Activated B cell treated with CpG ODN at 0.5 μM for 24 hours (primary cell): Measurements from ENCODE around the gene KYNU. TPM values are rescaled to one million over a fixed set of nuclear protein-coding genes. Genes with fewer than 3 reads are reported as not detected.

Experiments used
- ATAC-seq: fragments of 200-7000 bp; cut with Tn5 transposase; one replicate; pipeline ENCODE4 v1.10.0; 2021; ENCODE audit warnings: low read depth, mild to moderate bottlenecking, moderate library complexity
- CTCF ChIA-PET: fragments of 350-600 bp; sonication (Branson Sonifier 250); formaldehyde crosslinking; loops from one replicate; lab custom pipeline; 2021; ENCODE audit warnings: antibody characterized with exemption; lab: Charles Lee
- POLR2A ChIA-PET: fragments of 350-600 bp; sonication (Branson Sonifier 250); formaldehyde crosslinking; loops from one replicate; lab custom pipeline; 2021; ENCODE audit warnings: antibody characterized with exemption; lab: Charles Lee
- DNase-seq: peaks from one replicate; pipeline ENCODE4 v3.0.0; 2022
- H3K27ac Mint-ChIP-seq: one replicate; pipeline ENCODE4 v1.8.0; 2020; ENCODE audit warnings: mixed read lengths
- H3K27me3 Mint-ChIP-seq: one replicate; pipeline ENCODE4 v1.8.0; 2021; ENCODE audit warnings: mixed read lengths
- H3K36me3 Mint-ChIP-seq: one replicate; pipeline ENCODE4 v1.8.0; 2021; ENCODE audit warnings: low read depth, mixed read lengths
- H3K4me1 Mint-ChIP-seq: one replicate; pipeline ENCODE4 v1.8.0; 2021; ENCODE audit warnings: mixed read lengths
- H3K4me3 Mint-ChIP-seq: one replicate; pipeline ENCODE4 v1.8.0; 2020; ENCODE audit warnings: mild to moderate bottlenecking, mixed read lengths
- H3K9me3 Mint-ChIP-seq: one replicate; pipeline ENCODE4 v1.8.0; 2020; ENCODE audit warnings: mixed read lengths
- CTCF ChIP-seq: fragments of 200-600 bp; IDR thresholded peaks from one replicate; pipeline ENCODE4 v1.8.0; 2022; ENCODE audit warnings: antibody characterized with exemption, mild to moderate bottlenecking
- intact Hi-C: fragments of 100-400 bp; cut with micrococcal nuclease; formaldehyde crosslinking; loops from one replicate; pipeline ENCODE4 v1.15.1; 2024
- total RNA-seq: library from RNA; stranded (reverse); gene quantifications from 2 replicates; pipeline ENCODE4 v1.2.3, GENCODE V29; 2022

KYNU gene
- total RNA-seq, 1 donor from 2014 or later, result 43.8 TPM

GRCh38 chr2:142907653-142908052 lies 30.2 kb downstream of the KYNU start:
- ChIA-PET CTCF (no interaction called here), POLR2A (no interaction called here)
- intact Hi-C loops, result no loop called here
- Mint-ChIP-seq H3K4me1 (peaks cover 60% of the 10 kb centered on the region), H3K27me3 (no peaks in the 10 kb centered on the region), H3K4me3 (no peak overlapping the region), H3K27ac (no peak overlapping the region), H3K36me3 (peaks cover 58% of the 10 kb centered on the region), H3K9me3 (peaks cover 9% of the 10 kb centered on the region)
- ATAC-seq (no peak), DNase-seq (no peak)
- TF ChIP-seq CTCF, result no peak

GRCh38 chr2:142914507-142915313 lies 37.2 kb downstream of the KYNU start:
- ChIA-PET CTCF (interaction anchor here (1.1 to 1.2 kb wide), 2 partner anchors 37 to 40 kb away, joined by 3 read pairs; partner anchors contain the start of gene KYNU), POLR2A (interaction anchor here (1.0 to 2.3 kb wide), 4 partner anchors 9 to 48 kb away, joined by 3 to 21 read pairs (median 4); partner anchors contain the start of gene KYNU)
- DNase-seq (no peak), ATAC-seq (peak; percentile 93)
- Mint-ChIP-seq H3K4me3 (peak overlapping the region; percentile 69), H3K36me3 (peaks cover 48% of the 10 kb centered on the region), H3K9me3 (peaks cover 15% of the 10 kb centered on the region), H3K4me1 (peaks cover 51% of the 10 kb centered on the region), H3K27me3 (no peaks in the 10 kb centered on the region), H3K27ac (peak overlapping the region; percentile 86)
- intact Hi-C loops, result loop anchor here (2.0 kb wide), 3 partner anchors 16 to 48 kb away; no protein-coding TSS in a partner anchor
- TF ChIP-seq CTCF, result no peak

- Mint-ChIP-seq H3K4me3 (peak overlapping the region; percentile 69), H3K9me3 (peaks cover 15% of the 10 kb centered on the region), H3K27ac (peak overlapping the region; percentile 86), H3K4me1 (peaks cover 46% of the 10 kb centered on the region), H3K36me3 (peaks cover 47% of the 10 kb centered on the region), H3K27me3 (no peaks in the 10 kb centered on the region)
- TF ChIP-seq CTCF, result no peak
- intact Hi-C loops, result loop anchor here (2.0 kb wide), 3 partner anchors 15 to 49 kb away; no protein-coding TSS in a partner anchor
- POLR2A ChIA-PET, result interaction anchor here (1.2 to 2.3 kb wide), 2 partner anchors 36 to 49 kb away, joined by 4 to 21 read pairs; no protein-coding TSS in a partner anchor
- ATAC-seq (no peak), DNase-seq (no peak)
- CTCF ChIA-PET, result interaction anchor here (0.9 to 1.1 kb wide), 2 partner anchors 38 to 119 kb away, joined by 3 read pairs; partner anchors contain the start of gene KYNU
Observed at GRCh38 chr2:142915502-142915901, 38.0 kb downstream of the KYNU start.

GRCh38 chr2:142918624-142919023 lies 41.2 kb downstream of the KYNU start:
- intact Hi-C loops, result no loop called here
- Mint-ChIP-seq H3K27ac (no peak overlapping the region), H3K9me3 (peaks cover 2% of the 10 kb centered on the region), H3K4me3 (no peak overlapping the region), H3K4me1 (peaks cover 27% of the 10 kb centered on the region), H3K27me3 (no peaks in the 10 kb centered on the region), H3K36me3 (peaks cover 48% of the 10 kb centered on the region)
- no peak for TF ChIP-seq CTCF
- ChIA-PET CTCF (no interaction called here), POLR2A (no interaction called here)
- ATAC-seq, result no peak
- DNase-seq, result no peak

GRCh38 chr2:142920571-142920970 lies 43.1 kb downstream of the KYNU start:
- Mint-ChIP-seq H3K36me3 (peaks cover 59% of the 10 kb centered on the region), H3K4me3 (no peak overlapping the region), H3K27me3 (no peaks in the 10 kb centered on the region), H3K9me3 (no peaks in the 10 kb centered on the region), H3K4me1 (peaks cover 7% of the 10 kb centered on the region), H3K27ac (no peak overlapping the region)
- DNase-seq, result no peak
- intact Hi-C loops, result loop anchor here (5.0 kb wide), 1 partner anchor 42 kb away; no protein-coding TSS in a partner anchor
- TF ChIP-seq CTCF, result no peak
- ATAC-seq, result no peak
- POLR2A ChIA-PET, result no interaction called here
- CTCF ChIA-PET, result no interaction called here
